ENCODE measurements around the gene ZNF668.

ZNF668 gene

GRCh38 chr16:31063843-31064611 lies 10.0 kb downstream of the ZNF668 start:
- no peak for ATAC-seq (ENCODE audit: low read depth)
- H3K4me1 Mint-ChIP-seq: peaks cover 5% of the 10 kb centered on the region

GRCh38 chr16:31063495-31063842 lies 10.6 kb downstream of the ZNF668 start:
- Mint-ChIP-seq H3K27me3 (no peaks in the 10 kb centered on the region), H3K9me3 (no peaks in the 10 kb centered on the region), H3K4me1 (peaks cover 3% of the 10 kb centered on the region), H3K4me3 (no peak overlapping the region), H3K27ac (no peak overlapping the region), H3K36me3 (peaks cover 13% of the 10 kb centered on the region)
- no peak for DNase-seq (ENCODE audit: low spot score in 2 of 2)
- ATAC-seq (ENCODE audit: low read depth): no peak

More at GRCh38 chr16:31063843-31064611, 10.0 kb downstream of the ZNF668 start:
- Mint-ChIP-seq H3K9me3 (no peaks in the 10 kb centered on the region), H3K36me3 (peaks cover 13% of the 10 kb centered on the region), H3K27me3 (no peaks in the 10 kb centered on the region), H3K4me3 (no peak overlapping the region), H3K27ac (no peak overlapping the region)
- no peak for DNase-seq (ENCODE audit: low spot score in 2 of 2)

GRCh38 chr16:31061813-31062440 lies 12.1 kb downstream of the ZNF668 start:
- no peak for DNase-seq (ENCODE audit: low spot score in 2 of 2)
- H3K4me3 Mint-ChIP-seq: no peak overlapping the region
- H3K27ac Mint-ChIP-seq: no peak overlapping the region
- ATAC-seq (ENCODE audit: low read depth): no peak
- H3K9me3 Mint-ChIP-seq: no peaks in the 10 kb centered on the region
- no peaks in the 10 kb centered on the region for H3K4me1 Mint-ChIP-seq
- H3K27me3 Mint-ChIP-seq: no peaks in the 10 kb centered on the region
- peaks cover 15% of the 10 kb centered on the region for H3K36me3 Mint-ChIP-seq

DNA sequence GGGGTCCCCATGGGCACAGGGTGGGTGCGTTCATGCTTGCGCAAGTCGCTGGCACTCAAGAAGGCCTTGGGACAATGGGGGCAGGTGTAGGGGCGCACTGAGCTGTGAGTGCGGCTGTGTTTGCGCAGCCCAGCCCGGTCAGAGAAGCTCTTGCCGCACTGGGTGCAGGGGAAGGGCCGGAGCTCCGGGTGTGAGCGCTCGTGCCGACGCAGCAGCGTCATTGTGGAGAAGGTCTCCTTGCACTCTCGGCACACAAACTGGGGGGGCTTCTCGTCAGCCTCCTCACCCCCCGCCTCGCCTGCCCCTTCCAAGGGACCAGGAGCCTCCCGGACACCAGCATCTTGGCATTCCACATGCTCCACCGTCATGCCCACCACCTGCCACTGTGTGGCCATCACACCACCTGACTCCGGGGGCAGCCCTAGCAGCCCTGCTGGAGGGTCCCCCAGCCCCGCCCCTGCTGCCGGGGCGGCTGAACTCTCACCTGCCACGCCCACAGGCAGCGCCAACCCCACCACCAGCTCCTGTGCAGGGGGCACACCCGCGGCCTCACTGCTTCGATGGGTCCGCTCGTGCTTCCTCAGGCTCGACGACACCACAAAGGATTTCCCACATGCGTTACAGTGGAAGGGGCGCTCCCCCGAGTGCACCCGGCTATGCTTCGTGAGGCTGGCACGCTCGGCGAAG lies 12.8 kb downstream of the ZNF668 start:
- no peak overlapping the region for H3K27ac Mint-ChIP-seq
- peaks cover 15% of the 10 kb centered on the region for H3K36me3 Mint-ChIP-seq
- H3K4me3 Mint-ChIP-seq: no peak overlapping the region

GRCh38 chr16:31055613-31056012 lies 18.4 kb downstream of the ZNF668 start:
- no peak for DNase-seq (ENCODE audit: low spot score in 2 of 2)
- Mint-ChIP-seq H3K27ac (no peak overlapping the region), H3K4me3 (no peak overlapping the region), H3K36me3 (peaks cover 5% of the 10 kb centered on the region), H3K27me3 (peaks cover 2% of the 10 kb centered on the region), H3K9me3 (no peaks in the 10 kb centered on the region), H3K4me1 (no peaks in the 10 kb centered on the region)
- no peak for ATAC-seq (ENCODE audit: low read depth)

More for the DNA sequence above, 12.8 kb downstream of the ZNF668 start:
- ATAC-seq (ENCODE audit: low read depth) (no peak), DNase-seq (ENCODE audit: low spot score in 2 of 2) (no peak)
- Mint-ChIP-seq H3K4me1 (no peaks in the 10 kb centered on the region), H3K9me3 (no peaks in the 10 kb centered on the region), H3K27me3 (no peaks in the 10 kb centered on the region)

DNA sequence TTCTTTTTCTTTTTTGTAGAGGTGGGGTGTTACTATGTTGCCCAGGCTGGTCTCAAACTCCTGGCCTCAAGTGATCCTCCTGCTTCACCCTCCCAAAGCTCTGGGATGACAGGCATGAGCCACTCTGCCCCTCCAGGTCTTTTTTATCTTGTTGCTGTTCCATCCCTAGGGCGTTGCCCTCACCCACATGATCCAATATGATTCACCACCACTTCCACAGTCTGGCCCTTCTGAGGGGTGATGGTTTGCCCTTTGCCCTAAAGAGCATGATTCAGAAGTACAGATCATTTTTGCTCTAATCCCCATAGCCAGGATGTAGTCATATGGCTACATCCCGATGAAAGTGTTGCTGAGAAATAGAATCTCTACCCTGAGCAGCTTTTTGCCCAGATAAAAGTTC lies 21.9 kb downstream of the ZNF668 start:
- Mint-ChIP-seq H3K27ac (no peak overlapping the region), H3K36me3 (peaks cover 3% of the 10 kb centered on the region), H3K9me3 (no peaks in the 10 kb centered on the region), H3K4me3 (no peak overlapping the region), H3K4me1 (peaks cover 5% of the 10 kb centered on the region), H3K27me3 (peaks cover 2% of the 10 kb centered on the region)
- DNase-seq (ENCODE audit: low spot score in 2 of 2): no peak
- ATAC-seq (ENCODE audit: low read depth): no peak

GRCh38 chr16:31050280-31051030 lies 23.6 kb downstream of the ZNF668 start:
- Mint-ChIP-seq H3K4me1 (peaks cover 5% of the 10 kb centered on the region), H3K4me3 (no peak overlapping the region), H3K36me3 (peaks cover 3% of the 10 kb centered on the region), H3K27ac (no peak overlapping the region), H3K9me3 (no peaks in the 10 kb centered on the region), H3K27me3 (peaks cover 2% of the 10 kb centered on the region)
- no peak for ATAC-seq (ENCODE audit: low read depth)
- DNase-seq (ENCODE audit: low spot score in 2 of 2): no peak

GRCh38 chr16:31043898-31044481 lies 30.1 kb downstream of the ZNF668 start:
- Mint-ChIP-seq H3K4me1 (peaks cover under 1% of the 10 kb centered on the region), H3K27ac (no peak overlapping the region), H3K9me3 (no peaks in the 10 kb centered on the region), H3K4me3 (no peak overlapping the region), H3K27me3 (no peaks in the 10 kb centered on the region), H3K36me3 (peaks cover 7% of the 10 kb centered on the region)
- ATAC-seq (ENCODE audit: low read depth): no peak
- no peak for DNase-seq (ENCODE audit: low spot score in 2 of 2)

- H3K36me3 Mint-ChIP-seq: peaks cover 11% of the 10 kb centered on the region
- no peak overlapping the region for H3K27ac Mint-ChIP-seq
- no peak for ATAC-seq (ENCODE audit: low read depth)
- H3K4me3 Mint-ChIP-seq: no peak overlapping the region
- H3K27me3 Mint-ChIP-seq: no peaks in the 10 kb centered on the region
- DNase-seq (ENCODE audit: low spot score in 2 of 2): no peak
- no peaks in the 10 kb centered on the region for H3K9me3 Mint-ChIP-seq
- H3K4me1 Mint-ChIP-seq: peaks cover 2% of the 10 kb centered on the region
Observed at GRCh38 chr16:31043352-31043751, 30.7 kb downstream of the ZNF668 start.

- Mint-ChIP-seq H3K9me3 (no peaks in the 10 kb centered on the region), H3K4me3 (no peak overlapping the region), H3K36me3 (peaks cover 11% of the 10 kb centered on the region), H3K4me1 (peaks cover 2% of the 10 kb centered on the region), H3K27ac (no peak overlapping the region), H3K27me3 (no peaks in the 10 kb centered on the region)
- no peak for DNase-seq (ENCODE audit: low spot score in 2 of 2)
- no peak for ATAC-seq (ENCODE audit: low read depth)
Observed at GRCh38 chr16:31042866-31043265, 31.2 kb downstream of the ZNF668 start.

- no peaks in the 10 kb centered on the region for H3K9me3 Mint-ChIP-seq
- ATAC-seq (ENCODE audit: low read depth): no peak
- no peak overlapping the region for H3K4me3 Mint-ChIP-seq
- H3K36me3 Mint-ChIP-seq: peaks cover 22% of the 10 kb centered on the region
- H3K4me1 Mint-ChIP-seq: peaks cover 5% of the 10 kb centered on the region
- H3K27ac Mint-ChIP-seq: no peak overlapping the region
- DNase-seq (ENCODE audit: low spot score in 2 of 2): no peak
- no peaks in the 10 kb centered on the region for H3K27me3 Mint-ChIP-seq
Observed at GRCh38 chr16:31038993-31039392, 35.0 kb downstream of the ZNF668 start.

GRCh38 chr16:31036691-31037090 lies 37.3 kb downstream of the ZNF668 start:
- Mint-ChIP-seq H3K9me3 (no peaks in the 10 kb centered on the region), H3K4me3 (no peak overlapping the region), H3K4me1 (peaks cover 12% of the 10 kb centered on the region), H3K36me3 (peaks cover 22% of the 10 kb centered on the region), H3K27me3 (no peaks in the 10 kb centered on the region), H3K27ac (no peak overlapping the region)
- no peak for DNase-seq (ENCODE audit: low spot score in 2 of 2)
- ATAC-seq (ENCODE audit: low read depth): no peak

DNA sequence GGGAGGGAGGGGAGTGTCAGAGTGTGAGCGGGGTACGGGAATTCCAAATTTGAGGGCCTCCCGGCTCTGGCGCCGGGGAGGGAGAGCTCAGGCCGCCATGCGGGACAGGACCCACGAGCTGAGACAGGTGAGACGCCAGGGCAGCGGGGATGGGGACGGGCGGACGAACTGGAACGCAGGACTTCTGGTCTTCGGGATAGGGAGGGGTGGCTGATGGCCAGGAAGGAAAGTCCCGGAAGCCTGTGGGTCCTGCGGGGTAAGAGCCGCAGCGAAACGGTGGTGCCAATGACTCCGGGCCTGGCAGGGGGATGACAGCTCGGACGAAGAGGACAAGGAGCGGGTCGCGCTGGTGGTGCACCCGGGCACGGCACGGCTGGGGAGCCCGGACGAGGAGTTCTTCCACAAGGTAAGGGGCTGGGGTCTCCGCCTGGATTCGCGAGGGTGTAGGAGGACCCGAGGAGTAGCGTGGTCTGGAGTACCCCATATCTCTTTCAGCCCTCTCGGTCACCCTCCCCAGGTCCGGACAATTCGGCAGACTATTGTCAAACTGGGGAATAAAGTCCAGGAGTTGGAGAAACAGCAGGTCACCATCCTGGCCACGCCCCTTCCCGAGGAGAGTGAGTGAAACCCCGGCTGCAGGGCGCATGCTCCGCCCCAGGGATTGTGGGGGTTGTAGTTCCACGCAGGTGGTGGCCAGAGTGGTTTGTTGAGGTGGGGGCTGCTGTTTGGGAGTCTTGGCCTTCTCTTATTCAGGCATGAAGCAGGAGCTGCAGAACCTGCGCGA lies 40.1 kb downstream of the ZNF668 start:
- peaks cover 12% of the 10 kb centered on the region for H3K4me1 Mint-ChIP-seq
- no peaks in the 10 kb centered on the region for H3K27me3 Mint-ChIP-seq
- peaks cover 17% of the 10 kb centered on the region for H3K36me3 Mint-ChIP-seq
- DNase-seq (ENCODE audit: low spot score in 2 of 2) (peak; percentile 81 to 86), ATAC-seq (ENCODE audit: low read depth) (peak; percentile 26)
- no peaks in the 10 kb centered on the region for H3K9me3 Mint-ChIP-seq
- H3K27ac Mint-ChIP-seq: peak overlapping the region; percentile 96
- H3K4me3 Mint-ChIP-seq: peak overlapping the region; percentile 98
